Adipose tissue (tissue), 3 donors: ENCODE measurements around the gene FUT2. TPM values are rescaled to one million over a fixed set of nuclear protein-coding genes. Genes with fewer than 3 reads are reported as not detected.

Experiments
- H3K27ac ChIP-seq: one replicate; pipeline ENCODE4 v1.5.1; 2013; ENCODE audit warnings: low read depth, low read length
- WGBS, 3 donors: extraction: QIAGEN DNeasy Blood & Tissue Kit; methylation state at CpG; one replicate each; pipeline ENCODE4 v1.1.7; 2013; 5-methylcytosine and 5-hydroxymethylcytosine counted together
- polyA plus RNA-seq, 3 donors: library from polyadenylated mRNA; stranded (reverse); fragments of 200-250 nt; gene quantifications; one replicate each; pipeline ENCODE4 v1.2.3, GENCODE V29; 2013
- donor health status: healthy with polysubstance abuse.
- donor health status: Bipolar disorder and iron deficiency.
- donor health status: healthy.

FUT2 gene
- polyA plus RNA-seq, 3 donors: 1.5 to 7.1 (median 3.2) TPM

DNA sequence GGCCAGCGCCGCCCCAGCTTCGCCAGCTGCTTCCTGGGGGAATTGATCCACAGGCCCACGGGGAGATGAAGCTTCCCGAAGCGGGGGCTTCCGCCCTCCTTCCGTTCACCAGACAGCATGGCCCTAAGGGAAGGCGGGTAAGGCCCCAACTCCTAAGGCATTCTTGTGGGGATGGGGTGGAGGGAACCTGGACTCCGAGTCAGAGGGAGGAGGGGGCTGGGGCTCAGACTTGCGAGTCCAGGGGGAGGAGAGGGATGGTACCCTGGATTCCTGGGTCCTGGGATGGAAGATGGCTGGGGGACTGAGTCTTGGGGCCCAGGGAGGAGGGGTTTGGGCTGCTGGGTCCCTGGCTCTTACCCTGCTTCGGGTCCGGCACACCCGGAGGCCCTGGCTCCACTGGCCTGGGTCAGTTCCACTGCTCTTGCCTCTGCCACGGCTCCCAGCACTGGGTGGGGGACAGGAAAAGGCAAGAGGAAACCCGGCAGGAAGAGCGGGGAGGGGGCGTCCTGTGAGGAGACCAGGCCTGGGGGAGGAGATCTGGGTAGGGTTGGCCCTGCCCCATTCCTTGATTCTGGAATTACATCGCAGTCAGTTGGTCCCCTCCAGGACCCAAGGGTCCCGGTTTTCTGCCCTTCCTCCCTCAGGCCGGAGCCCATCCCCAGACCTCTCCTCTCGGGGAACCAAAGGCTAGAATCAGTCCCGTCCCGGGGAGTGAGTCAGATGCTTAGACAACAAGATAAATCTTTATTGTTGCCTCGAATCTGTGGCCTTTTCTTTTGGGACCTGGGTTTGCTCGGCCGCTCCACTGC is 44.6 kb downstream of the FUT2 start, which contains the start of gene RASIP1:
TSS of gene RASIP1 (minus strand) at position 447 of the 809 bp plus-strand sequence. CDS start at position 119, 328 bp downstream.
- WGBS, 3 donors: 20 to 40% (median 39%) methylated on average over 27 of the region's 27 CpGs
- no peak within 1 kb of the TSS for H3K27ac ChIP-seq

DNA sequence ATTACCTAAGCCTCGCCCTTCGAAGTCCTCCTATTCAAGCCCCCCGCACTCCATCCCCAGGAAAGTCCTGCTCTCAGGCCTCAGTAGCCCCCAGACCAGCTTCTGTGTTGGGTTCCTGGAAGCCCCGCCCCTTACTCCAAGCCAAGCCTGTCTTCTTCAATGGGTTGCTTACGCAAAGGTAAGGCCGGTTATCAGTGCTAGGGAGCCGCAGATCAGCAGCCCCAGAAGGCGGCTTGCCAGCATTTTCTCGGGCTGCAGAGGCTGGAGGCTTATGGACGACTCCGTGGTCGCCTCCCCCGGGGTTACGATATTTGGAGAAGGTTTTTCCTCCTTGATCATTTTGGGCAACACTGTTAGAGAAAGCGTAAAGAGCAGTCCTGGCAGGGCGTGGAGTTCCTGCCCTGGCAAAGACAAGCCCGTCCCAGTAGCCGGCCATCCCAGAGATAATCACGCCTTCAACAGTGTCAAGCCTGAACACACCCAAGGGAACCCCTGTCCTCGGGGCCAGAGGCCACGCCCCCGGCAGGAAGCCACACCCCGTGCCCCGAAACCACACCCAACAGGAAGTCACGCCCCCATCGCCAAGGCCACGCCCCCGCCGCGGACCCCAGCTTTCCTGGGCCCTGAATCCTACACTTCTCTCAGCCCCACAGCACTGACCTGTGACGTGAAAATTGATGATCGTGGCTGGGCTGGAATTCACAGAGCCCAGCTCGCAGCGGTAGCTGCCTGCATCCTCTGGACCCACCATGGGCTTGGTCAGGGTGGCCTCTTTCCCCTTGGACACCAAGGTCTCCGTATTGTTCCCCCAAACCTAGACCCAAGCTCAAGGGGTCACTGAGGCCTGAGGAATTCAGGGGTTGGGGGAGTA is 45.6 kb downstream of the FUT2 start:
- WGBS, 3 donors: 27 to 40% (median 35%) methylated on average over 35 of the region's 35 CpGs
- peak overlapping the region; percentile 6 for H3K27ac ChIP-seq

DNA sequence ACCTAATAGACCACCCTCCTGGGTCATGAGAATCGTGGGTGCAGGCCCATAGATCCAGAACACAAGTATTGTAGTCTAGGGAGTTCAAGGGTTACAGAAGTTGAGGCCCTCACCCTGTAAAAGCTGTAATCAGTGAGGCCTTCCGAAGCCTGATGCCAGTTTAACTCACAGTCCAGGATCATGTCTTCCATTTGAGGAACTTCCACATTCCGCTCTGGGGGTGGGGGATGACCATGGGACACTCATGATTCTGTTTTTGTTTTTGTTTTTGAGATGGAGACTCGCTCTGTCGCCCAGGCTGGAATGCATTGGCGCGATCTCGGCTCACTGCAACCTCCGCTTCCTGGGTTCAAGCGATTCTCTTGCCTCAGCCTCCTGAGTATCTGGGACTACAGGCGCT is 46.3 kb downstream of the FUT2 start:
- peak overlapping the region; percentile 6 for H3K27ac ChIP-seq
- 88 to 94% (median 92%) methylated on average over 11 of the region's 11 CpGs for whole genome bisulfite sequencing, 3 donors

DNA sequence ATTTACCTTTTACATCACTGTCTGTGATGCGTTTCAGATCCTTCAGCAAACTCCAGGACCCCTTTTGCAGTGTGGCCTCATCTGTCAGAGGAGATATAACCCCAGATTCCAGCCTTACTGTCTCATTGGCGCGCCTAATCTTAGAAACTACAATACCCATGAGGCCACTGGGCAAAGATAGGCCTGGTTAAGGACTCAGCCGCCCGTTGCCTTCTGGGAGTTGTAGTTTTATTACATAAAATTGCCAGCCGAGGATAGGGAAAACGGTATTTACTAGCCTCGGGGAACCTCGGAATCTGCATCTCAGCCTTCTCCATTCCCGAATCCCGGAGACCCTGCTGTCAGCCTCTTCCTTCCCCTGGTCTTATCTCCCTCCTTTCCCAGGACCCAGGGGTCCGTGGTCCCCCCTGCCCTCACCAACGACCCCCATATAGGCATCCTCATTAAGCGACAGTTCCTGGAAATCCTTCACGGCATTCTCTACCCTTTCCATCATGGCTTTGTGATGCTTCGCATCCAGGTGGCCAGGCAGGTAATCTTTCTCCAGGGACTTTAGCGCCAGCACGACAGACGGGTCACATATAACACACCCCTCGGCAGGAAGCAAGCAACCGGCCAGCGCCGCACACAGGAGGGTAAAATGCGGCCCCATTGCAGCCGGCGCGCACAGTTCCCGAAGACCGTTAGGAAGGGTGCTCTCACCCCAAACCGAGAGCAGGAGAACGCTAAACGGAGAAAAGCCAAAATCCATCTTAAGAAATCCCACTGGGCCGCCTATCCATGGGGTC is 49.6 kb downstream of the FUT2 start:
- no peak overlapping the region for H3K27ac ChIP-seq
- WGBS, 3 donors: 37 to 38% (median 38%) methylated on average over 33 of the region's 33 CpGs

DNA sequence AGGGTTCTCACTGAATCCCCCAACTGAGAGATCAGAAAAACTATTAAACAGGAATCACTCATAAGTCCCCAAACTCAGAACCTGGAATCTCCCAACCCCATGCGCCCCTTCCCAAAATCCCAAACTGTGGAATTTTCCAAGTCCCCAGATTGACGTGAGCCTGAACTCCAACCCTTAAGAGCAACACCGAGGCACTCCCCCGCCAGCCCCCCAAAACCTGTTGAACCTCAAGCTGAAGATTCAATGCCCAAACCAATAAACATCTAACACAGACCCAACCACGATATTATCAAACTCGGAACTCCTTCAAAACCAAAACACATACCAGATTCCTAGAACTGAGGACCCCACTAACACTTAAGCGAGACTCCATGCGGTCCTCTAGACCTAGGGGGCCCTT is 50.3 kb downstream of the FUT2 start:
- H3K27ac ChIP-seq: no peak overlapping the region
- 77 to 83% (median 78%) methylated on average over 8 of the region's 8 CpGs for WGBS, 3 donors

DNA sequence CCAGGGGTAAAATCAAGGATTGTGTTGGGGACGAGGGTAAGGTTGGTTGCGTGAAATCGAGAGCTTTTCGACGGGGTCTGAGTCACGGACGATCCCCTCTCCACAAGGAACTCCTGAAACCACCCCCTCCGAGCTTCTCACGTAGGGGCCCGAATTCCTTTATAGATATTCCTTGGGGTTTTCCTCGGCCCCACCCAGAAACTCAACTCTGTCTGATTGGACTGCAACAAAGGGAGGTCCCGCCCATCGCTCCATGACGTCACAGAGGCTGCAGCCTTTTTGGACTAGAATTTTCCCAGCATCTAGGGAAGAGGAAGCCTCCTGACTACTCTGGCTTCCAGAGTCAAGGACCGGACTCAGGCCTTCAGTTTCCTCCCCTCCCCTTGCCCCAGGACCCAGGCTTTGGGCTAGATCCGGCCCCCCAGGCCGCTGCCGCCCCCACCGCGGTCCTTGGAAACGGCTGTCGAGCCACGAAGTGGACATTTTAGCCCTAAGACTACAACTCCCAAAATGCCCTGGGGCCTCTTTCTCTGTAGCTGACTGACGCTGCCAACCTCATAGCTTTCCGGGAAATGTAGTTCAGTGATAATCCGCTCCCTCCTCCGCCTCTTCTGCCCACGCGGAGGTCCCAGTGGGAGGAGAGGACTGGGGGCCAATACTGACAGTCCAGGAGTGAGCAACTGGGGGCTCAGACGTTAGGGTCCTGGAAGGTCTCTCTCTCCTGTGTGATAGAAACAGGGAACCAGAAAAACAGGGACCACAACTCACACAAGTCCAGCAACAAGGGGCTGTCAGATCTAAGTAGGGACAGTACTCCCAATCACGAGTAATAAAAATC is 51.2 kb downstream of the FUT2 start, which contains the start of gene IZUMO1:
TSS of gene IZUMO1 (minus strand) at position 172 of the 838 bp plus-strand sequence. CDS start 1,050 bp downstream, outside the sequence.
- H3K27ac ChIP-seq: no peak within 1 kb of the TSS
- WGBS, 3 donors: 9 to 19% (median 10%) methylated on average over 31 of the region's 31 CpGs

DNA sequence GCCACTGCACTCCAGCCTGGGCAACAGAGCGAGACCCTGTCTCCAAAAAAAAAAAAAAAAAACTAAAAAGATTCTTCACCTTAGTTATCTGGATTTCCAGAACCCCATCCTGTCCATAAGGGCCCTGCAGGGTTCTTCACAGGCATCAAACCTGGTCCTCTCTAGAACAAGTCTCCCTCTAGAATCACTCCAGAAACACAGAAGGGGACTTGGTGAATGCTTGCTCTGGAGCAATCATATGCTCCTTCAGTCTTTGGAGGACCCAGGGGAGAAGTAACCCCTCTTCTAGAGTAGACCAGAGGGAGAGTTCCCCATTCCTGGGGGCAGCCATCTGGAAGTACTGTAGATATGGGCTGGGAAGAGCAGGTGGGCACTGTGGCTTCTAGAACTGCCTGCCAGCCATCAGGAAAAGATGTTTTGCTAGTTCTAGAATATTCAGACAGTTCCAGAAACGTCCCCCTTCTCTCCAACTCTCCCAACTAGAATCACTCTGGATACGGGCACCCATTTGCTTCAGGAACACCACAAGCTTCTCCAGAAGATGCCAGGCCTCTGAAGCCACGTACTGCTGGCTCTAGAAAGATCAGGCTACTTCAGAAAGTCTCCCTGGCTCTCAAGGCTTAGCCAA is 53.9 kb downstream of the FUT2 start:
- no peak overlapping the region for H3K27ac ChIP-seq
- WGBS, 3 donors: 55 to 88% (median 65%) methylated on average over 4 of the region's 4 CpGs

DNA sequence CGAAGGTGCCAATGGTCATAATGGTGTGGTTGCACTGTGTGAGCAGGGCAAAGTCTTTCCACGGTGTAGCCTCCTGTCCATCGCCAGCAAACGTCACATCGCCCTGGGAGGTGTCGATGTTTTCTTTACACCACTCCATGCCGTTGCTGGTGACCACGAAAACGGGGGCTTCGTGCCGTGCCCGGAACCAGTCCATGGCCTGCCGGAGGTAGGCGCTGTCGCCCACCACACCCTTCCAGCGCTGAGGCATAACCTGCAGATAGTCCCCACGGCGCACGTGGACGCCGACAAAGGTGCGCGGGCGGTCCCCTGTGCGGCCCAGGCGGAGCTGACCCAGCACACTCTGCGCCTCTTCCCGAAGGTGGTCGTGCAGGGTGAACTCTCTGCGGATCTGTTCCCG is 54.6 kb downstream of the FUT2 start:
- 73 to 94% (median 86%) methylated on average over 29 to 31 of the region's 31 CpGs for WGBS, 3 donors
- no peak overlapping the region for H3K27ac ChIP-seq

DNA sequence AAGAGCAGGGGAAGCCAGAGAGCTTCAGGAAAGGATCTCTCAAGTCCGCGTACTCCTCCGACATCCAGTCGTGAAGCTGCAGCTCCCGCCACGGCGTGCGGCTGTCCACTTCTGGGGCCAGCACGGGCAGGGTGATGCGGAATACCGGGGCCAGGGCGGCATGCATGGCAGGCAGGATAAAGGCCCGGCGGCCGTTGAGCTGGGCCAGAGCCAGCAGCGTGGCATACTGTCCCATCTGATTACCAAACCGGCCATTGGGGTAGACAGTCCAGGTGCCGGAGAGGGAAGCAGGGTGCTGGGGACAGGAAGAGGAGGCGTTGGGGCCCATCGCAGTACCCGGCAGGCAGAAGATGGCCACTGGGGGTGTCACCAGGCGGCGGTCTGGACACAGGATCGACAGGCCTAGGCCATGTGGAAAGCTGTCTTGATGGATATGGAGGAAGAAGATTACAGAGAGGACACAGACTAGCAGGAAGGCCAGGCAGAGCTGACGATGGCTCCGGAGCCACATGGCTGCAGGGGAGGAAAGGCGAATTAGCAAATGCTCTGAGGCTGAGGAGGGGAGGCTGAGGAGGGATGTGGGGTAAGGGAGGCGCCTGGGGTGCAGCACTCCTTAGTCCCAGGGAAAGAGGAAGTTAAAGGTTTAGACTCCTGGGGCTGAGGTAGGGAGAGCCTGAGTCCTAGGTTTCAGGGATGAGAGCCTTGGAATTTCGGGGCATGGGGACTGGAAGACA is 55.2 kb downstream of the FUT2 start:
- 53 to 79% (median 75%) methylated on average over 29 of the region's 29 CpGs for WGBS, 3 donors
- H3K27ac ChIP-seq: no peak overlapping the region

DNA sequence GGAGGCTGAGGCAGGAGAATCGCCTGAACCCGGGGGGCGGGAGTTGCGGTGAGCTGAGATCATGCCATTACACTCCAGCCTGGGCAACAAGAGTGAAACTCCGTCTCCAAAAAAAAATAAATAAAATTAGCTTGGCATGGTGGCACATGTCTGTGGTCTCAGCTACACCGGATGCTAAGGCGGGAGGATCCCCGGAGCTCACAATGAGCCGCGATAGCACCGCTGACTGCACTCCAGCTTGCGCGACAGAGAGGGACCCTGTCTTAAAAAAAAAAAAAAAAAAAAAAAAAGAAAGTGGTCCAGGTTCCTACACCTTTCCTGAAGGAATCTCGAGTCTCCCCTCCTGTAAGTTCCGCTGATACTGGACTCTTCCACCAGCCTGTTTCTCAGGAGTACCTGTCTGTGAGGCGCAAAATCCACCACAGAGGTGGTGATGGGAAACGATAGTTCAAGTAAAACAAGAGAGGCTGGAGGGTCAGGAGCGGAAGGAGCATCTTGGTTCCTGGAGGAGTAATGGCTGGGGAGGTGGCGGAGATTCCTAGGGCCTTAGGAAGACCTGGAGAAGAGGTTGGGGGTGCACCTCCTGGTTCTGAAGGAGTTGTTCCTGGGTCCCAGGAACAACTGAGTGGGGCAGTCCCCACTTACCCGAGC is 56.2 kb downstream of the FUT2 start:
- H3K27ac ChIP-seq: no peak overlapping the region
- WGBS, 3 donors: 14 to 22% (median 19%) methylated on average over 20 of the region's 20 CpGs

DNA sequence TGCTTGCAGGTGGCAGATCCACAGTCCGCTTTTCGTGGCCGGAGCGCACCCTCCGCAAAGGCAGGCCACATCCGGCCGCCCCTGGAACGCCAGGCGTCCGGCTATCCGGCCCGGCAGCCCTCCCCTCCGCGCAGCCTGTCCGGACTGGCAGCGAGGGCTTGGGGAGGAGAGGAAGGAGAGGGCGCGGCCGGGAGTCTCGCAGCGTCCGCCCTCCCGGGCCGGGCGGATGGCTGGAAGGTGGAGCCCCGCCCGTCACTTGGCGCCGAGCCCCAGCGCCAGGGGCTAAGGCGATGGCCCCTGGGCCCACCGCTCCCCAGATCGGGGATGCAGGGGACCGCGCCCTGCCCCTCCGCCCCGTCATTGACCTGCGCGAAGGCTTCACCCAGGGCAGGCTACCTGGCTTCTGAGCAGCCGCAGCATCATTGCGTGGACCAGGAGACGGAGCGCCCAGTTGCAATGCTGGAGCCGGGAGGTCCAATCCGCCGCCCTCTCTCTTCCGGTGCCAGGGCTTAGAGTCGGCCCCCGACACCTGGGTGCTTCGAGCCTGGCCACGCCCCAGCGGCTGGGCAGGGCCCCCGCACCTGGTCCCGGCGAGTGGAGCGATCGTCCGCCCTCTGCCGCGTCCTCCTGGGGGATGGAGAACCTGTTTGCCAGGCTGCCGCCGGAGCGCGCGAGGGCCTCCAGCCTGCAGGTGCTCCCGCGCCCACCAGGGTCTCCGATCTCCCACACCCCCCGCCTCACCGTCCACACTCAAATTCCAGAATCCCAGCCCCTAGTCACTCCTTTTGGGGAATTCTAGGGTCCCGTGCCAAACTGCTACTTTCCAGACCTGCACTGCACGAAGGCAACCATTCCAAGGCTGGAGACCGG is 57.0 kb downstream of the FUT2 start, which contains the start of gene FUT1:
TSS of gene FUT1 (minus strand) at position 146 of the 870 bp plus-strand sequence. CDS start 1,360 bp downstream, outside the sequence.
- H3K27ac ChIP-seq: no peak within 1 kb of the TSS
- 2 to 5% (median 3%) methylated on average over 52 to 72 of the region's 73 CpGs for WGBS, 3 donors

DNA sequence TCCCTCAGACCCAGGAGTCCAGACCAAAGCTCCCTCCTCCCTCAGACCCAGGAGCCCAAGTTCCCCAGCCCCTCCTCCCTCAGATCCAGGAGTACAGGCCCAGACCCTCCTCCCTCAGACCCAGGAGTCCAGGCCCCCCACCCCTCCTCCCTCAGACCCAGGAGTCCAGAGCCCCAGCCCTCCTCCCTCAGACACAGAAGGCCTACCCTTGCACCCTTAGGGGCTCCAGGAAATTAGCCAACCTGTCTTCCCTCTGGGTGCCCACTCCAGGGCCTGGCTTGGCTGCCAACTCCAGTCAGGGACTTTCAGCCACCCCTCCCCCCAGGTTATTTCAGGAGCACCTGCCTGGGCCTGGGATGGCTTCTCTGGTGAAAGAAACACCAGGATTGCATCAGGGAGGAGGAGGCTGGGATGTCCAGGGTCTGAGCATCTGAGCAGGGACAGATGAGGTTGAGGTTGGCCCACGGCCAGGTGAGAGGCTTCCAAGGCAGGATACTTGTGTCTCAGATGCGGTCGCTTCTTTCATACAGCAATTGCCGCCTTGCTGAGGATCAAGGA is 59.4 kb downstream of the FUT2 start, which contains the start of gene FGF21:
TSS of gene FGF21 (plus strand) at position 441 of the 558 bp plus-strand sequence. CDS start 713 bp downstream, outside the sequence.
- no peak within 1 kb of the TSS for H3K27ac ChIP-seq
- 80 to 86% (median 84%) methylated on average over 4 of the region's 4 CpGs for WGBS, 3 donors
